ENCODE results near the gene SERPINA12. TPM values are rescaled to one million over a fixed set of nuclear protein-coding genes. Genes with fewer than 3 reads are reported as not detected.

Gene SERPINA12
- total RNA-seq, 1 experiment from 2014 or later: not detected

DNA sequence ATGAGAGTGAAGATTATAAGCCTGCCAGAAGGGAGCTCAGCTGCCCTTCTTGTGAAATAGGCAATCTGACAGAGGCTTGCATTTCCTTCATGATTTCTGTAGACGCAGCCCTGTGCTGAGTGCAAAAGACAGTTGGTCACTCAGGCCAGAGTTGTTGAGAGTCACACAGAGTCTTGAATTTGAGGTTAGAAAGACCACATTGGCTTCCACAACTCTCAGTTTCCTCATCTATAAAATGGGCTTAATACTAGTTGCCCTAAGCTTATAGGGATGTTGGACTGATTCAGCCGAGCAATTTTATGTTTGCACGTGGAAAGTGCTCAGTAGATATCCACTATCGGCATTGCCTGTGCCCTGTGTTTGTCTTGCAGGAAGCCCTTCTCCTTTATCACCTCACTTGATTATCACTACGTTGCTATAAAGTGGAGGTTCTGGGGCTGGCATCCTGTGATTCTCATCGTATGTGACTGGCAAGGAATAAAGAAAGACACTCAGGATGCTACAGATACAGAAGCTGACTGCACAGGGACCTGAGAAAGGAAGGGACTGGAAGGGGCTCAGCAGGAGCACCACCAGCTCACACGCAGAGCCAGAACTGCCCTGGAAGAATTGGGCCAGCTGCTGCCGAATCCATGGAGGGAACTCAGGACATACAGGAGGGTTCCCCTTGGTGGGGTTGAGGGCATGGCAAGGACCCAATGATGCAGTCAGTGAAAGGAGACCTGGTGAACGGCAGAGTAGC is 32.1 kb upstream of the SERPINA12 start:
- no peaks in the 10 kb centered on the region for H3K9me3 Mint-ChIP-seq
- H3K27ac Mint-ChIP-seq: no peak overlapping the region
- H3K27me3 Mint-ChIP-seq (ENCODE audit: low read depth): no peaks in the 10 kb centered on the region; the same call in 1 of the 2 replicates
- H3K36me3 Mint-ChIP-seq: no peaks in the 10 kb centered on the region
- H3K4me3 Mint-ChIP-seq: no peak overlapping the region
- no peak for TF ChIP-seq ZNF219 (CRISPR knock-in tag; IDR thresholded peaks at IDR 0.05; ENCODE audit: borderline replicate concordance)
- no peak for TF ChIP-seq GABPB1 (CRISPR knock-in tag; IDR thresholded peaks at IDR 0.05)
- TF ChIP-seq PRRX2 (CRISPR knock-in tag; IDR thresholded peaks at IDR 0.05): no peak
- TF ChIP-seq, protein P1, sequence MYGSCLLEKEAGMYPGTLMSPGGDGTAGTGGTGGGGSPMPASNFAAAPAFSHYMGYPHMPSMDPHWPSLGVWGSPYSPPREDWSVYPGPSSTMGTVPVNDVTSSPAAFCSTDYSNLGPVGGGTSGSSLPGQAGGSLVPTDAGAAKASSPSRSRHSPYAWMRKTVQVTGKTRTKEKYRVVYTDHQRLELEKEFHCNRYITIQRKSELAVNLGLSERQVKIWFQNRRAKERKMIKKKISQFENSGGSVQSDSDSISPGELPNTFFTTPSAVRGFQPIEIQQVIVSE (CRISPR knock-in tag; IDR thresholded peaks at IDR 0.05; ENCODE audit: borderline replicate concordance): no peak
- TF ChIP-seq CREB1 (CRISPR knock-in tag; IDR thresholded peaks at IDR 0.05): no peak
- TF ChIP-seq FOXJ3 (CRISPR knock-in tag; IDR thresholded peaks at IDR 0.05; ENCODE audit: borderline replicate concordance): no peak
- TF ChIP-seq MXD4 (CRISPR knock-in tag; IDR thresholded peaks at IDR 0.05; ENCODE audit: borderline replicate concordance): no peak
- TF ChIP-seq ZNF396 (CRISPR knock-in tag; IDR thresholded peaks at IDR 0.05; ENCODE audit: borderline replicate concordance): no peak
- no peak for TF ChIP-seq ZNF263 (CRISPR knock-in tag; IDR thresholded peaks at IDR 0.05; ENCODE audit: low read depth)
- TF ChIP-seq, protein P2, sequence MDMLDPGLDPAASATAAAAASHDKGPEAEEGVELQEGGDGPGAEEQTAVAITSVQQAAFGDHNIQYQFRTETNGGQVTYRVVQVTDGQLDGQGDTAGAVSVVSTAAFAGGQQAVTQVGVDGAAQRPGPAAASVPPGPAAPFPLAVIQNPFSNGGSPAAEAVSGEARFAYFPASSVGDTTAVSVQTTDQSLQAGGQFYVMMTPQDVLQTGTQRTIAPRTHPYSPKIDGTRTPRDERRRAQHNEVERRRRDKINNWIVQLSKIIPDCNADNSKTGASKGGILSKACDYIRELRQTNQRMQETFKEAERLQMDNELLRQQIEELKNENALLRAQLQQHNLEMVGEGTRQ (CRISPR knock-in tag; IDR thresholded peaks at IDR 0.05): no peak
- TF ChIP-seq, protein P3, sequence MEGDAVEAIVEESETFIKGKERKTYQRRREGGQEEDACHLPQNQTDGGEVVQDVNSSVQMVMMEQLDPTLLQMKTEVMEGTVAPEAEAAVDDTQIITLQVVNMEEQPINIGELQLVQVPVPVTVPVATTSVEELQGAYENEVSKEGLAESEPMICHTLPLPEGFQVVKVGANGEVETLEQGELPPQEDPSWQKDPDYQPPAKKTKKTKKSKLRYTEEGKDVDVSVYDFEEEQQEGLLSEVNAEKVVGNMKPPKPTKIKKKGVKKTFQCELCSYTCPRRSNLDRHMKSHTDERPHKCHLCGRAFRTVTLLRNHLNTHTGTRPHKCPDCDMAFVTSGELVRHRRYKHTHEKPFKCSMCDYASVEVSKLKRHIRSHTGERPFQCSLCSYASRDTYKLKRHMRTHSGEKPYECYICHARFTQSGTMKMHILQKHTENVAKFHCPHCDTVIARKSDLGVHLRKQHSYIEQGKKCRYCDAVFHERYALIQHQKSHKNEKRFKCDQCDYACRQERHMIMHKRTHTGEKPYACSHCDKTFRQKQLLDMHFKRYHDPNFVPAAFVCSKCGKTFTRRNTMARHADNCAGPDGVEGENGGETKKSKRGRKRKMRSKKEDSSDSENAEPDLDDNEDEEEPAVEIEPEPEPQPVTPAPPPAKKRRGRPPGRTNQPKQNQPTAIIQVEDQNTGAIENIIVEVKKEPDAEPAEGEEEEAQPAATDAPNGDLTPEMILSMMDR (IDR thresholded peaks at IDR 0.05): no peak
- TF ChIP-seq, protein P4, sequence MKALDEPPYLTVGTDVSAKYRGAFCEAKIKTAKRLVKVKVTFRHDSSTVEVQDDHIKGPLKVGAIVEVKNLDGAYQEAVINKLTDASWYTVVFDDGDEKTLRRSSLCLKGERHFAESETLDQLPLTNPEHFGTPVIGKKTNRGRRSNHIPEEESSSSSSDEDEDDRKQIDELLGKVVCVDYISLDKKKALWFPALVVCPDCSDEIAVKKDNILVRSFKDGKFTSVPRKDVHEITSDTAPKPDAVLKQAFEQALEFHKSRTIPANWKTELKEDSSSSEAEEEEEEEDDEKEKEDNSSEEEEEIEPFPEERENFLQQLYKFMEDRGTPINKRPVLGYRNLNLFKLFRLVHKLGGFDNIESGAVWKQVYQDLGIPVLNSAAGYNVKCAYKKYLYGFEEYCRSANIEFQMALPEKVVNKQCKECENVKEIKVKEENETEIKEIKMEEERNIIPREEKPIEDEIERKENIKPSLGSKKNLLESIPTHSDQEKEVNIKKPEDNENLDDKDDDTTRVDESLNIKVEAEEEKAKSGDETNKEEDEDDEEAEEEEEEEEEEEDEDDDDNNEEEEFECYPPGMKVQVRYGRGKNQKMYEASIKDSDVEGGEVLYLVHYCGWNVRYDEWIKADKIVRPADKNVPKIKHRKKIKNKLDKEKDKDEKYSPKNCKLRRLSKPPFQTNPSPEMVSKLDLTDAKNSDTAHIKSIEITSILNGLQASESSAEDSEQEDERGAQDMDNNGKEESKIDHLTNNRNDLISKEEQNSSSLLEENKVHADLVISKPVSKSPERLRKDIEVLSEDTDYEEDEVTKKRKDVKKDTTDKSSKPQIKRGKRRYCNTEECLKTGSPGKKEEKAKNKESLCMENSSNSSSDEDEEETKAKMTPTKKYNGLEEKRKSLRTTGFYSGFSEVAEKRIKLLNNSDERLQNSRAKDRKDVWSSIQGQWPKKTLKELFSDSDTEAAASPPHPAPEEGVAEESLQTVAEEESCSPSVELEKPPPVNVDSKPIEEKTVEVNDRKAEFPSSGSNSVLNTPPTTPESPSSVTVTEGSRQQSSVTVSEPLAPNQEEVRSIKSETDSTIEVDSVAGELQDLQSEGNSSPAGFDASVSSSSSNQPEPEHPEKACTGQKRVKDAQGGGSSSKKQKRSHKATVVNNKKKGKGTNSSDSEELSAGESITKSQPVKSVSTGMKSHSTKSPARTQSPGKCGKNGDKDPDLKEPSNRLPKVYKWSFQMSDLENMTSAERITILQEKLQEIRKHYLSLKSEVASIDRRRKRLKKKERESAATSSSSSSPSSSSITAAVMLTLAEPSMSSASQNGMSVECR (CRISPR knock-in tag; IDR thresholded peaks at IDR 0.05; ENCODE audit: borderline replicate concordance): no peak
- TF ChIP-seq, protein P5, sequence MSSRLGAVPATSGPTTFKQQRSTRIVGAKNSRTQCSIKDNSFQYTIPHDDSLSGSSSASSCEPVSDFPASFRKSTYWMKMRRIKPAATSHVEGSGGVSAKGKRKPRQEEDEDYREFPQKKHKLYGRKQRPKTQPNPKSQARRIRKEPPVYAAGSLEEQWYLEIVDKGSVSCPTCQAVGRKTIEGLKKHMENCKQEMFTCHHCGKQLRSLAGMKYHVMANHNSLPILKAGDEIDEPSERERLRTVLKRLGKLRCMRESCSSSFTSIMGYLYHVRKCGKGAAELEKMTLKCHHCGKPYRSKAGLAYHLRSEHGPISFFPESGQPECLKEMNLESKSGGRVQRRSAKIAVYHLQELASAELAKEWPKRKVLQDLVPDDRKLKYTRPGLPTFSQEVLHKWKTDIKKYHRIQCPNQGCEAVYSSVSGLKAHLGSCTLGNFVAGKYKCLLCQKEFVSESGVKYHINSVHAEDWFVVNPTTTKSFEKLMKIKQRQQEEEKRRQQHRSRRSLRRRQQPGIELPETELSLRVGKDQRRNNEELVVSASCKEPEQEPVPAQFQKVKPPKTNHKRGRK (CRISPR knock-in tag; IDR thresholded peaks at IDR 0.05; ENCODE audit: borderline replicate concordance): no peak
- peaks cover 36% of the 10 kb centered on the region for H3K4me1 Mint-ChIP-seq
- ChIA-PET CTCF (interaction anchor here (3.9 to 5.0 kb wide), 3 partner anchors 8 to 108 kb away, joined by 34 to 42 read pairs (median 34); no protein-coding TSS in a partner anchor), POLR2A (no interaction called here)
- ATAC-seq: no peak
- DNase-seq (ENCODE audit: low spot score): no peak
